A549 (cell line): ENCODE measurements around the gene STK35. TPM values are rescaled to one million over a fixed set of nuclear protein-coding genes. Genes with fewer than 3 reads are reported as not detected.

Experiments
- ATAC-seq, 2 experiments: fragments of 200-7000 bp in 1 of 2; fragments of >200 bp in 1 of 2; cut with Nextera tagmentation in 1 of 2; cut with Tn5 transposase in 1 of 2; 3 replicates each; pipeline versions ENCODE4 v1.8.0 to v1.9.1; 2018 to 2020; ENCODE audit warnings: mild to moderate bottlenecking in 1 of 2, moderate library complexity in 1 of 2
- CTCF ChIA-PET: fragments of 300-600 bp; sonication (Branson Sonifier 250); formaldehyde crosslinking; extraction: SDS; loops from one replicate; lab custom pipeline; 2021; ENCODE audit warnings: antibody characterized with exemption, inconsistent platforms; lab: Yijun Ruan, JAX
- POLR2A ChIA-PET: fragments of 350-600 bp; formaldehyde crosslinking; extraction: SDS; loops from one replicate; lab custom pipeline; 2021; ENCODE audit warnings: antibody characterized with exemption, inconsistent platforms; lab: Yijun Ruan, JAX
- DNase-seq, 2 experiments: peaks; one replicate each; pipeline versions ENCODE4 v3.0.0 to v3.0.0-alpha.2; 2011 to 2016; ENCODE audit warnings: low read depth in 1 of 2, low spot score in 1 of 2
- FAIRE-seq: peaks from 2 replicates; lab custom pipeline; 2011; peaks lifted over from hg19 to GRCh38; lab: Jason Lieb, UNC
- H3K27ac ChIP-seq, 2 experiments: fragments of >200 bp; sonication (Bioruptor Twin); formaldehyde crosslinking; 3 replicates each; pipeline ENCODE4 v1.5.1; 2016 to 2017
- H3K4me1 ChIP-seq: fragments of >200 bp; sonication (Bioruptor Twin); formaldehyde crosslinking; 3 replicates; pipeline ENCODE4 v1.6.1; 2016
- H3K4me2 ChIP-seq: fragments of >200 bp; sonication (Bioruptor Twin); formaldehyde crosslinking; 3 replicates; pipeline ENCODE4 v1.6.1; 2016
- H3K4me3 ChIP-seq: fragments of >200 bp; sonication (Bioruptor Twin); formaldehyde crosslinking; 3 replicates; pipeline ENCODE4 v1.5.1; 2016
- H3K9me3 ChIP-seq: fragments of >200 bp; sonication (Bioruptor Twin); formaldehyde crosslinking; 3 replicates; pipeline ENCODE4 v1.6.1; 2016
- BHLHE40 ChIP-seq: IDR thresholded peaks from 2 replicates; pipeline ENCODE4 v1.6.1; 2012; ENCODE audit warnings: low read depth, low read length, inconsistent platforms
- CHD2 ChIP-seq: fragments of 150-350 bp; IDR thresholded peaks from 2 replicates; pipeline ENCODE4 v1.6.1; 2014; ENCODE audit warnings: low read length; ENCODE audit not compliant: partially characterized antibody
- EHF ChIP-seq: fragments of 250-450 bp; sonication (Bioruptor Pico); IDR thresholded peaks from 2 replicates; pipeline ENCODE4 v1.5.0; 2020; ENCODE audit warnings: mild to moderate bottlenecking
- EP300 ChIP-seq, 2 experiments: fragments of >200 bp; sonication (Bioruptor Twin); formaldehyde crosslinking; IDR thresholded peaks; 2 replicates in 1 of 2; 3 replicates in 1 of 2; pipeline ENCODE4 v1.6.1; 2016 to 2017
- ESRRA ChIP-seq: fragments of 150-350 bp; IDR thresholded peaks from 2 replicates; pipeline ENCODE4 v1.6.1; 2014; ENCODE audit warnings: mild to moderate bottlenecking, low read length, borderline replicate concordance
- FOSB ChIP-seq: fragments of 250-450 bp; sonication (Bioruptor Pico); IDR thresholded peaks from 2 replicates; pipeline ENCODE4 v1.5.0; 2020; ENCODE audit warnings: mild to moderate bottlenecking, moderate library complexity
- HES2 ChIP-seq: fragments of >200 bp; sonication (Bioruptor Twin); formaldehyde crosslinking; IDR thresholded peaks from 2 replicates; pipeline ENCODE4 v1.6.1; 2016
- HEYL ChIP-seq: fragments of 250-450 bp; sonication (Bioruptor Pico); IDR thresholded peaks from 2 replicates; pipeline ENCODE4 v1.8.0; 2021; ENCODE audit warnings: mild to moderate bottlenecking, moderate library complexity
- KDM5A ChIP-seq: fragments of 200-600 bp; sonication (generic); IDR thresholded peaks from 2 replicates; pipeline ENCODE4 v1.6.1; 2016; ENCODE audit warnings: antibody characterized with exemption, mild to moderate bottlenecking
- MAFK ChIP-seq: fragments of 450-650 bp; IDR thresholded peaks from 2 replicates; pipeline ENCODE4 v1.6.1; 2014; ENCODE audit not compliant: partially characterized antibody
- MAZ ChIP-seq: fragments of 150-350 bp; IDR thresholded peaks from 2 replicates; pipeline ENCODE4 v1.6.1; 2014; ENCODE audit warnings: antibody characterized with exemption, low read depth, low read length, borderline replicate concordance
- MYC ChIP-seq: IDR thresholded peaks from 2 replicates; pipeline ENCODE4 v1.6.1; 2012; ENCODE audit warnings: mild to moderate bottlenecking, inconsistent platforms, low read length, improper control_type of control experiment, borderline replicate concordance
- NPAS2 ChIP-seq: fragments of 250-450 bp; sonication (Bioruptor Pico); IDR thresholded peaks from 2 replicates; pipeline ENCODE4 v1.8.0; 2022; ENCODE audit warnings: mild to moderate bottlenecking, moderate library complexity, borderline replicate concordance
- NR3C1 ChIP-seq: fragments of >200 bp; sonication (Bioruptor Twin); formaldehyde crosslinking; IDR thresholded peaks from 3 replicates; pipeline ENCODE4 v1.6.1; 2017
- PBX3 ChIP-seq: IDR thresholded peaks from 2 replicates; pipeline ENCODE4 v1.6.1; 2012
- PHF8 ChIP-seq: fragments of 200-600 bp; sonication (generic); IDR thresholded peaks from 2 replicates; pipeline ENCODE4 v1.6.1; 2016; ENCODE audit warnings: low read depth, mild to moderate bottlenecking, antibody characterized with exemption, moderate library complexity, borderline replicate concordance
- RARB ChIP-seq: fragments of 250-450 bp; sonication (Bioruptor Pico); IDR thresholded peaks from 2 replicates; pipeline ENCODE4 v1.8.0; 2021; ENCODE audit warnings: mild to moderate bottlenecking, moderate library complexity
- RCOR1 ChIP-seq: fragments of 150-350 bp; IDR thresholded peaks from 2 replicates; pipeline ENCODE4 v1.6.1; 2014; ENCODE audit warnings: antibody characterized with exemption, low read length, low read depth
- RNF2 ChIP-seq: fragments of 200-600 bp; sonication (generic); IDR thresholded peaks from 2 replicates; pipeline ENCODE4 v1.6.1; 2016; ENCODE audit warnings: low read depth, mild to moderate bottlenecking, antibody characterized with exemption, moderate library complexity, borderline replicate concordance
- SMC3 ChIP-seq: fragments of >200 bp; sonication (Bioruptor Twin); formaldehyde crosslinking; IDR thresholded peaks from 3 replicates; pipeline ENCODE4 v1.6.1; 2018; ENCODE audit warnings: inconsistent platforms
- SREBF2 ChIP-seq: fragments of 450-650 bp; IDR thresholded peaks from 2 replicates; pipeline ENCODE4 v1.6.1; 2014; ENCODE audit warnings: mild to moderate bottlenecking, moderate library complexity
- ZC3H11A ChIP-seq: fragments of 450-650 bp; IDR thresholded peaks from 2 replicates; pipeline ENCODE4 v1.6.1; 2014; ENCODE audit warnings: antibody characterized with exemption, mild to moderate bottlenecking
- ZNF302 ChIP-seq: fragments of 250-450 bp; sonication (Bioruptor Pico); IDR thresholded peaks from 2 replicates; pipeline ENCODE4 v1.9.0; 2021; ENCODE audit warnings: inconsistent platforms, mild to moderate bottlenecking, moderate library complexity
- WGBS: methylation state at CpG from one replicate; pipeline ENCODE4 v1.1.6; 2017; ENCODE audit errors: missing lambda C conversion rate; 5-methylcytosine and 5-hydroxymethylcytosine counted together
- polyA plus RNA-seq, 4 experiments: library from polyadenylated mRNA; depleted of rRNA in 3 of 4; stranded (reverse); fragments of >200 nt; fragmentation: RNase III in 1 of 4; extraction: RNeasy Plus Mini Kit Qiagen cat#74134 plus additional on column Dnase treatment in 1 of 4; gene quantifications; 2 replicates in 3 of 4; 3 replicates in 1 of 4; pipeline ENCODE4 v1.2.3, GENCODE V29; 2011 to 2017
- TF ChIP-seq, protein P1 (sequence below): fragments of 250-450 bp; sonication (Bioruptor Pico); IDR thresholded peaks from 2 replicates; pipeline ENCODE4 v1.5.0; 2021; ENCODE audit warnings: mild to moderate bottlenecking, moderate library complexity, borderline replicate concordance
- TF ChIP-seq, protein P2 (sequence below): fragments of 150-350 bp; IDR thresholded peaks from 2 replicates; pipeline ENCODE4 v1.6.1; 2014; ENCODE audit warnings: low read depth, mild to moderate bottlenecking, low read length

STK35 gene
- polyA plus RNA-seq, 2 of the 4 experiments (the other 2 are of a cell fraction): 9.0 to 10.0 TPM

GRCh38 chr20:2150660-2151059 lies 49.0 kb downstream of the STK35 start:
- H3K27ac ChIP-seq: no peak overlapping the region
- DNase-seq: no peak
- no peak; a peak in 1 of 6 replicates for ATAC-seq
- no peak for FAIRE-seq
- no peaks in the 10 kb centered on the region for H3K9me3 ChIP-seq
- TF ChIP-seq EP300 (IDR thresholded peaks at IDR 0.05): no peak
- TF ChIP-seq MAZ: no peak
- no peak for TF ChIP-seq ZNF302
- TF ChIP-seq, protein P1, sequence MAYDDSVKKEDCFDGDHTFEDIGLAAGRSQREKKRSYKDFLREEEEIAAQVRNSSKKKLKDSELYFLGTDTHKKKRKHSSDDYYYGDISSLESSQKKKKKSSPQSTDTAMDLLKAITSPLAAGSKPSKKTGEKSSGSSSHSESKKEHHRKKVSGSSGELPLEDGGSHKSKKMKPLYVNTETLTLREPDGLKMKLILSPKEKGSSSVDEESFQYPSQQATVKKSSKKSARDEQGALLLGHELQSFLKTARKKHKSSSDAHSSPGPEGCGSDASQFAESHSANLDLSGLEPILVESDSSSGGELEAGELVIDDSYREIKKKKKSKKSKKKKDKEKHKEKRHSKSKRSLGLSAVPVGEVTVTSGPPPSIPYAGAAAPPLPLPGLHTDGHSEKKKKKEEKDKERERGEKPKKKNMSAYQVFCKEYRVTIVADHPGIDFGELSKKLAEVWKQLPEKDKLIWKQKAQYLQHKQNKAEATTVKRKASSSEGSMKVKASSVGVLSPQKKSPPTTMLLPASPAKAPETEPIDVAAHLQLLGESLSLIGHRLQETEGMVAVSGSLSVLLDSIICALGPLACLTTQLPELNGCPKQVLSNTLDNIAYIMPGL (CRISPR knock-in tag): no peak
- no peak for TF ChIP-seq EHF (CRISPR knock-in tag)
- no peak for TF ChIP-seq RNF2
- TF ChIP-seq PBX3: no peak
- TF ChIP-seq KDM5A: no peak
- no peak for TF ChIP-seq FOSB
- TF ChIP-seq, protein P2, sequence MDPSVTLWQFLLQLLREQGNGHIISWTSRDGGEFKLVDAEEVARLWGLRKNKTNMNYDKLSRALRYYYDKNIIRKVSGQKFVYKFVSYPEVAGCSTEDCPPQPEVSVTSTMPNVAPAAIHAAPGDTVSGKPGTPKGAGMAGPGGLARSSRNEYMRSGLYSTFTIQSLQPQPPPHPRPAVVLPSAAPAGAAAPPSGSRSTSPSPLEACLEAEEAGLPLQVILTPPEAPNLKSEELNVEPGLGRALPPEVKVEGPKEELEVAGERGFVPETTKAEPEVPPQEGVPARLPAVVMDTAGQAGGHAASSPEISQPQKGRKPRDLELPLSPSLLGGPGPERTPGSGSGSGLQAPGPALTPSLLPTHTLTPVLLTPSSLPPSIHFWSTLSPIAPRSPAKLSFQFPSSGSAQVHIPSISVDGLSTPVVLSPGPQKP: no peak
- no peak for TF ChIP-seq MAFK
- no peak for TF ChIP-seq BHLHE40
- no peak for TF ChIP-seq MYC
- no peak for TF ChIP-seq RCOR1
- TF ChIP-seq NPAS2 (CRISPR knock-in tag): no peak
- TF ChIP-seq ZC3H11A: no peak
- TF ChIP-seq CHD2: no peak
- TF ChIP-seq ESRRA: no peak
- no peak for TF ChIP-seq SREBF2
- POLR2A ChIA-PET: no interaction called here
- H3K4me3 ChIP-seq: no peak overlapping the region
- H3K4me2 ChIP-seq: no peak overlapping the region
- peaks cover 12% of the 10 kb centered on the region; the same call in 1 of the 3 replicates for H3K4me1 ChIP-seq
- 85% methylated on average over 6 of the region's 6 CpGs for WGBS
- CTCF ChIA-PET: interaction anchor here (0.6 to 4.9 kb wide), 7 partner anchors 11 to 160 kb away, joined by 3 to 27 read pairs (median 5); no protein-coding TSS in a partner anchor

DNA sequence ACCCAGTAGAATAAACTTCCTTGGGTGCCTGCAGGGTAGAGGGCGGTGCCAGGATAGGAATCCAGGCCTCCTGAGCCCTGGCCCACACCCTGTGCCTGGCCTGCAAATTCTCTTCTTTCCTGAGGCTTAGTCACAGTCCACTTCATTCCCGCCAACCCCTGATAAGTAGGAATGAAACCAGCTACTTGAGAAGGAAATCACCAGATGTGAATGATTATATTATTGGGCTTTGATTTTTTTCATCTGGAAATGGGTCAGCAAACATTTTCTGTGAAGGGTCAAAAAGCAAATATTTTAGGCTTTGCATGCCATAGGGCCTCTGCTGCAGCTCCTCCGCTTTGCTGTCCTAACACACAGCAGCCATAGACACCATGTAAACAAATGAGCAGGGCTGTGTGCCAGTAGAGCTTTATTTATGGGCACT lies 50.2 kb downstream of the STK35 start:
- no peak for TF ChIP-seq RARB
- TF ChIP-seq, protein P1 (CRISPR knock-in tag): no peak
- no peak for TF ChIP-seq HES2
- no peak for TF ChIP-seq FOSB
- TF ChIP-seq HEYL (CRISPR knock-in tag): no peak
- TF ChIP-seq ESRRA: no peak
- no peak for TF ChIP-seq SMC3
- TF ChIP-seq PHF8: no peak
- no peak for TF ChIP-seq NR3C1
- peak in 1 of 2 experiments; percentile 60; a peak in 4 of 6 replicates for ATAC-seq
- H3K9me3 ChIP-seq: no peaks in the 10 kb centered on the region
- no peak overlapping the region for H3K4me3 ChIP-seq
- H3K4me2 ChIP-seq: no peak overlapping the region
- ChIA-PET CTCF (interaction anchor here (1.0 to 4.3 kb wide), 6 partner anchors 12 to 377 kb away, joined by 3 to 17 read pairs (median 4); no protein-coding TSS in a partner anchor), POLR2A (no interaction called here)
- H3K27ac ChIP-seq: no peak overlapping the region
- peaks cover 12% of the 10 kb centered on the region; the same call in 1 of the 3 replicates for H3K4me1 ChIP-seq
- FAIRE-seq: no peak
- peak in 1 of 2 experiments; percentile 31 for DNase-seq
- 91% methylated on average over 3 of the region's 3 CpGs for WGBS
